Endothelial cell (in vitro differentiated cells): ENCODE measurements around the gene SEMA4D. TPM values are rescaled to one million over a fixed set of nuclear protein-coding genes. Genes with fewer than 3 reads are reported as not detected.

Source experiments
- DNase-seq: peaks from one replicate; pipeline ENCODE4 v3.0.0; 2021; ENCODE audit warnings: low spot score
- H3K27ac Mint-ChIP-seq: one replicate; pipeline ENCODE4 v1.8.0; 2021; ENCODE audit warnings: mixed read lengths, inconsistent platforms; ENCODE audit not compliant: unreplicated experiment
- H3K27me3 Mint-ChIP-seq: one replicate; pipeline ENCODE4 v1.8.0; 2021; ENCODE audit warnings: mild to moderate bottlenecking, moderate library complexity, mixed read lengths, inconsistent platforms; ENCODE audit not compliant: unreplicated experiment
- H3K36me3 Mint-ChIP-seq: one replicate; pipeline ENCODE4 v1.8.0; 2021; ENCODE audit warnings: mild to moderate bottlenecking, low read depth, mixed read lengths, inconsistent platforms; ENCODE audit not compliant: unreplicated experiment
- H3K4me1 Mint-ChIP-seq: one replicate; pipeline ENCODE4 v1.8.0; 2021; ENCODE audit warnings: mild to moderate bottlenecking, mixed read lengths, inconsistent platforms; ENCODE audit not compliant: unreplicated experiment
- H3K4me3 Mint-ChIP-seq: one replicate; pipeline ENCODE4 v1.8.0; 2021; ENCODE audit warnings: mild to moderate bottlenecking, mixed read lengths, inconsistent platforms; ENCODE audit not compliant: unreplicated experiment
- H3K9me3 Mint-ChIP-seq: one replicate; pipeline ENCODE4 v1.8.0; 2021; ENCODE audit warnings: mixed read lengths, inconsistent platforms; ENCODE audit not compliant: unreplicated experiment
- CTCF ChIP-seq: fragments of 200-600 bp; sonication (generic); IDR thresholded peaks from one replicate; pipeline ENCODE4 v1.5.0; 2021; ENCODE audit warnings: antibody characterized with exemption; ENCODE audit not compliant: unreplicated experiment
- total RNA-seq: library from RNA; stranded (reverse); fragmentation: NEBNext Ultra II Directional; extraction: Animal tissue kit (Norgen Biotek cat#: 25700); gene quantifications from one replicate; pipeline ENCODE4 v1.2.1, GENCODE V29; 2021; ENCODE audit not compliant: unreplicated experiment

Gene SEMA4D
- total RNA-seq, 1 donor from 2014 or later, result 14.8 TPM

- peaks cover 31% of the 10 kb centered on the region for H3K36me3 Mint-ChIP-seq
These were observed 136.9 kb downstream of the SEMA4D start for GRCh38 chr9:89361031-89361430.

GRCh38 chr9:89360465-89360864, 137.4 kb downstream of the SEMA4D start:
- H3K27me3 Mint-ChIP-seq, result peaks cover 3% of the 10 kb centered on the region
- TF ChIP-seq CTCF, result no peak
- no peaks in the 10 kb centered on the region for H3K9me3 Mint-ChIP-seq
- no peak overlapping the region for H3K4me3 Mint-ChIP-seq
- H3K36me3 Mint-ChIP-seq, result peaks cover 33% of the 10 kb centered on the region
- H3K4me1 Mint-ChIP-seq, result peaks cover 14% of the 10 kb centered on the region
- no peak for DNase-seq
- peak overlapping the region; percentile 71 for H3K27ac Mint-ChIP-seq

More at GRCh38 chr9:89361031-89361430, 136.9 kb downstream of the SEMA4D start:
- DNase-seq, result no peak
- H3K27me3 Mint-ChIP-seq, result peaks cover 3% of the 10 kb centered on the region
- no peaks in the 10 kb centered on the region for H3K9me3 Mint-ChIP-seq
- peaks cover 14% of the 10 kb centered on the region for H3K4me1 Mint-ChIP-seq
- no peak for TF ChIP-seq CTCF
- no peak overlapping the region for H3K27ac Mint-ChIP-seq
- H3K4me3 Mint-ChIP-seq, result peak overlapping the region; percentile 26

- Mint-ChIP-seq H3K27me3 (peaks cover 3% of the 10 kb centered on the region), H3K27ac (peak overlapping the region; percentile 59), H3K4me1 (peaks cover 14% of the 10 kb centered on the region), H3K9me3 (no peaks in the 10 kb centered on the region), H3K4me3 (peak overlapping the region; percentile 57), H3K36me3 (peaks cover 33% of the 10 kb centered on the region)
- DNase-seq, result no peak
- TF ChIP-seq CTCF, result no peak
These were observed 138.1 kb downstream of the SEMA4D start for GRCh38 chr9:89359751-89360261.

GRCh38 chr9:89358985-89359384, 138.9 kb downstream of the SEMA4D start:
- no peak overlapping the region for H3K27ac Mint-ChIP-seq
- DNase-seq, result no peak
- peaks cover 35% of the 10 kb centered on the region for H3K36me3 Mint-ChIP-seq
- H3K9me3 Mint-ChIP-seq, result no peaks in the 10 kb centered on the region
- H3K4me3 Mint-ChIP-seq, result no peak overlapping the region
- no peak for TF ChIP-seq CTCF
- H3K4me1 Mint-ChIP-seq, result peaks cover 14% of the 10 kb centered on the region
- peaks cover 3% of the 10 kb centered on the region for H3K27me3 Mint-ChIP-seq

GRCh38 chr9:89358376-89358916, 139.5 kb downstream of the SEMA4D start:
- Mint-ChIP-seq H3K4me1 (peaks cover 14% of the 10 kb centered on the region), H3K4me3 (no peak overlapping the region), H3K27ac (no peak overlapping the region), H3K9me3 (no peaks in the 10 kb centered on the region), H3K27me3 (peaks cover 3% of the 10 kb centered on the region), H3K36me3 (peaks cover 36% of the 10 kb centered on the region)
- DNase-seq, result no peak
- TF ChIP-seq CTCF, result no peak
